Activated effector memory CD4-positive, alpha-beta T cell treated with anti-CD3 and anti-CD28 coated beads, Interleukin-2, amount 50 U/mL, for 16 hours (primary cell): ENCODE results near the gene CEP135.
A peak's percentile ranks its signal among the peaks of the same experiment; 100 is the strongest.
"Not testable (repeated sequence)": the region's sequence is repeated elsewhere in the genome, so short reads cannot be mapped to it uniquely, and the experiment has no call there.

Experiments
- DNase-seq: peaks from one replicate; pipeline ENCODE4 v3.0.0-alpha.2; 2020

Gene CEP135

GRCh38 chr4:55948726-55949481, at the start of gene CEP135:
TSS of gene CEP135 (plus strand) at chr4:55948945. CDS start at chr4:55952131, 3,186 bp downstream.
- peak; percentile 97 for DNase-seq

- no peak for DNase-seq
Measured at GRCh38 chr4:55902677-55903076, 46.1 kb upstream of the CEP135 start.

GRCh38 chr4:55903577-55903976, 45.2 kb upstream of the CEP135 start:
- no peak for DNase-seq

GRCh38 chr4:55904576-55904975, 44.2 kb upstream of the CEP135 start:
- no peak for DNase-seq

GRCh38 chr4:55906323-55906722, 42.4 kb upstream of the CEP135 start:
- no peak for DNase-seq

GRCh38 chr4:55906989-55907388, 41.8 kb upstream of the CEP135 start:
- DNase-seq = no peak

- DNase-seq = no peak
Measured at GRCh38 chr4:55907469-55907868, 41.3 kb upstream of the CEP135 start.

- no peak for DNase-seq
Measured at GRCh38 chr4:55910140-55910539, 38.6 kb upstream of the CEP135 start.

GRCh38 chr4:55912249-55912648, 36.5 kb upstream of the CEP135 start:
- DNase-seq = no peak

- no peak for DNase-seq
Measured at GRCh38 chr4:55920571-55920970, 28.2 kb upstream of the CEP135 start.

GRCh38 chr4:55921093-55921492, 27.7 kb upstream of the CEP135 start:
- no peak for DNase-seq

- no peak for DNase-seq
Measured at GRCh38 chr4:55925241-55925640, 23.5 kb upstream of the CEP135 start.

GRCh38 chr4:55926610-55927009, 22.1 kb upstream of the CEP135 start:
- DNase-seq = no peak

GRCh38 chr4:55927803-55928437, 20.8 kb upstream of the CEP135 start:
- DNase-seq = no peak

GRCh38 chr4:55928846-55929245, 19.9 kb upstream of the CEP135 start:
- no peak for DNase-seq

GRCh38 chr4:55931043-55931442, 17.7 kb upstream of the CEP135 start:
- no peak for DNase-seq

- DNase-seq = no peak
Measured at GRCh38 chr4:55931833-55932232, 16.9 kb upstream of the CEP135 start.

GRCh38 chr4:55932511-55932910, 16.2 kb upstream of the CEP135 start:
- DNase-seq = no peak

- DNase-seq = no peak
Measured at GRCh38 chr4:55933611-55934010, 15.1 kb upstream of the CEP135 start.

- DNase-seq = not testable (repeated sequence)
Measured at GRCh38 chr4:55935907-55936306, 12.8 kb upstream of the CEP135 start.

GRCh38 chr4:55938481-55938880, 10.3 kb upstream of the CEP135 start:
- DNase-seq = no peak

GRCh38 chr4:55939421-55939820, 9.3 kb upstream of the CEP135 start:
- no peak for DNase-seq

GRCh38 chr4:55941881-55942396, 6.8 kb upstream of the CEP135 start:
- no peak for DNase-seq

GRCh38 chr4:55947254-55947882, 1.4 kb upstream of the CEP135 start:
- DNase-seq = peak; percentile 64
